HepG2 (cell line): Measurements from ENCODE around the gene RRP9. TPM values are rescaled to one million over a fixed set of nuclear protein-coding genes. Genes with fewer than 3 reads are reported as not detected.

ENCODE experiments used
- ARNT ChIP-seq: fragments of 450-650 bp; IDR thresholded peaks from 2 replicates; pipeline ENCODE4 v1.6.1; 2017
- FOXK1 ChIP-seq: sonication (generic); formaldehyde crosslinking; IDR thresholded peaks from 2 replicates; pipeline ENCODE4 v1.4.0; 2020; ENCODE audit warnings: low read depth, missing genetic modification reagents, borderline replicate concordance
- GABPB1 ChIP-seq: IDR thresholded peaks from 2 replicates; pipeline ENCODE4 v1.6.1; 2016; ENCODE audit warnings: mild to moderate bottlenecking, missing genetic modification reagents, moderate library complexity, missing compliant biosample characterization
- ISL2 ChIP-seq: sonication (generic); formaldehyde crosslinking; IDR thresholded peaks from 2 replicates; pipeline ENCODE4 v1.5.0; 2020; ENCODE audit warnings: missing genetic modification reagents
- TBX2 ChIP-seq: sonication (generic); formaldehyde crosslinking; IDR thresholded peaks from 2 replicates; pipeline ENCODE4 v1.5.0; 2020; ENCODE audit warnings: missing genetic modification reagents, mild to moderate bottlenecking, borderline replicate concordance
- TSC22D2 ChIP-seq: sonication (generic); formaldehyde crosslinking; IDR thresholded peaks from 2 replicates; pipeline ENCODE4 v1.5.1; 2020; ENCODE audit warnings: missing genetic modification reagents, mild to moderate bottlenecking, borderline replicate concordance
- ZNF670 ChIP-seq: sonication (generic); formaldehyde crosslinking; IDR thresholded peaks from 2 replicates; pipeline ENCODE4 v1.8.0; 2022; ENCODE audit warnings: mild to moderate bottlenecking, missing genetic modification reagents, borderline replicate concordance
- ZNF850 ChIP-seq: sonication (generic); formaldehyde crosslinking; conservative IDR thresholded peaks from 2 replicates; pipeline ENCODE4 v1.9.0; 2021; ENCODE audit warnings: mild to moderate bottlenecking, missing genetic modification reagents
- polyA plus RNA-seq, 8 experiments: library from polyadenylated mRNA; depleted of rRNA in 3 of 8; stranded (reverse) in 7 of 8; unstranded in 1 of 8; fragments of >200 nt; fragmentation: Illumina TruSeq in 4 of 8; extraction: Trizol in 4 of 8; gene quantifications; 2 replicates each; pipeline versions ENCODE4 v1.2.1 to v1.2.3, GENCODE V29; 2011 to 2016; ENCODE audit warnings: low read depth in 4 of 8, missing spikeins in 1 of 8, mixed read lengths in 1 of 8; ENCODE audit not compliant: insufficient read depth in 1 of 8
- total RNA-seq, 5 experiments: library from RNA; depleted of rRNA; stranded (reverse); fragments of >200 nt; fragmentation: Illumina TruSeq; extraction: Trizol; gene quantifications; 2 replicates each; pipeline ENCODE4 v1.2.3, GENCODE V29; 2016; ENCODE audit warnings: low read depth in 1 of 5
- TF ChIP-seq, protein P1 (sequence below): sonication (generic); formaldehyde crosslinking; IDR thresholded peaks from 2 replicates; pipeline ENCODE4 v1.4.0; 2020; ENCODE audit warnings: missing genetic modification reagents
- TF ChIP-seq, protein P2 (sequence below): sonication (generic); formaldehyde crosslinking; IDR thresholded peaks from 2 replicates; pipeline ENCODE4 v1.5.0; 2020; ENCODE audit warnings: mild to moderate bottlenecking, missing genetic modification reagents
- TF ChIP-seq, protein P3 (sequence below): sonication (generic); formaldehyde crosslinking; IDR thresholded peaks from 2 replicates; pipeline ENCODE4 v1.8.0; 2022; ENCODE audit warnings: missing genetic modification reagents, mild to moderate bottlenecking, borderline replicate concordance
- TF ChIP-seq, protein P4 (sequence below): sonication (generic); formaldehyde crosslinking; IDR thresholded peaks from 2 replicates; pipeline ENCODE4 v1.8.1; 2022; ENCODE audit warnings: mild to moderate bottlenecking, missing genetic modification reagents
- TF ChIP-seq, protein P5 (sequence below): sonication (generic); formaldehyde crosslinking; conservative IDR thresholded peaks from 2 replicates; pipeline ENCODE4 v1.8.0; 2022; ENCODE audit warnings: low read depth, missing genetic modification reagents

Gene RRP9
- total and polyA plus RNA-seq, 2 of the 13 experiments (the other 11 are each of a cell fraction or from before 2014, with no cell fraction given): 14.8 to 44.0 TPM

DNA sequence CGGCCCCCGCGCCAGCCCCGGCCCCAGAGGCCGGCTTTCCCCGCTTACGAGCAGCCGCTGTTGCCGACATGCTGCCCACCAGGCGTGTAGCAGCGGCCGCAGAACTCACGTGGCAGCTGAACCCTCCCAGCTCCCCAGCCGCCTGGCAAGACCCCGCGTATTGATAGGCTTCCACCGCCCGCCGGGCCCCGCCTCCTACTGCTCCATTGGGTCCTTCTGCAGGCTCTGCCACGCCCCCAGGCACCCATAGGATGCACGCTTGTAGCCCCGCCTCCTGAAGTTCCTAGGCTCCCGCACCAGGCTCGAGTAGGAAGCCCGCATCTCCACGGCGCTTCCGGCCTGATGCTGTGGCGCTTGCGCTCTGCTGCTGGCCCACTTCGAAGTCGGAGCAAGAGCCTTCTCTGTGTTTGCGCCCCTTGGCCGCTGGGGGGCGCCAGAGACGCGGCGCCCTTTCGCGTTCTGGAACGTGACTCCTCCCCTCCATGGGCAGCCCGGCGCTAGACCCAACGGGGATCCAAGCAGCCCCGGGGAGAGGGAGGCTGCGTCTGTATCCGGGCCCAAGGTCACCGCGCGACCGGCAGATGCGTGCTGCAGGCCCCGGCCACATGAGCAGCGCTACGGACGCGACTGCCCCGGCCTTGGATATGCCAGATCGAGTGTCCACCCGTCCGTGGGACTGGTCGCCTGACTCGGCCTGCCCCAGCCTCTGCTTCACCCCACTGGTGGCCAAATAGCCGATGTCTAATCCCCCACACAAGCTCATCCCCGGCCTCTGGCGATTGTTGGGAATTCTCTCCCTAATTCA, at the start of gene RRP9, which contains the start of gene PARP3 (continued):
- TF ChIP-seq, protein P1, sequence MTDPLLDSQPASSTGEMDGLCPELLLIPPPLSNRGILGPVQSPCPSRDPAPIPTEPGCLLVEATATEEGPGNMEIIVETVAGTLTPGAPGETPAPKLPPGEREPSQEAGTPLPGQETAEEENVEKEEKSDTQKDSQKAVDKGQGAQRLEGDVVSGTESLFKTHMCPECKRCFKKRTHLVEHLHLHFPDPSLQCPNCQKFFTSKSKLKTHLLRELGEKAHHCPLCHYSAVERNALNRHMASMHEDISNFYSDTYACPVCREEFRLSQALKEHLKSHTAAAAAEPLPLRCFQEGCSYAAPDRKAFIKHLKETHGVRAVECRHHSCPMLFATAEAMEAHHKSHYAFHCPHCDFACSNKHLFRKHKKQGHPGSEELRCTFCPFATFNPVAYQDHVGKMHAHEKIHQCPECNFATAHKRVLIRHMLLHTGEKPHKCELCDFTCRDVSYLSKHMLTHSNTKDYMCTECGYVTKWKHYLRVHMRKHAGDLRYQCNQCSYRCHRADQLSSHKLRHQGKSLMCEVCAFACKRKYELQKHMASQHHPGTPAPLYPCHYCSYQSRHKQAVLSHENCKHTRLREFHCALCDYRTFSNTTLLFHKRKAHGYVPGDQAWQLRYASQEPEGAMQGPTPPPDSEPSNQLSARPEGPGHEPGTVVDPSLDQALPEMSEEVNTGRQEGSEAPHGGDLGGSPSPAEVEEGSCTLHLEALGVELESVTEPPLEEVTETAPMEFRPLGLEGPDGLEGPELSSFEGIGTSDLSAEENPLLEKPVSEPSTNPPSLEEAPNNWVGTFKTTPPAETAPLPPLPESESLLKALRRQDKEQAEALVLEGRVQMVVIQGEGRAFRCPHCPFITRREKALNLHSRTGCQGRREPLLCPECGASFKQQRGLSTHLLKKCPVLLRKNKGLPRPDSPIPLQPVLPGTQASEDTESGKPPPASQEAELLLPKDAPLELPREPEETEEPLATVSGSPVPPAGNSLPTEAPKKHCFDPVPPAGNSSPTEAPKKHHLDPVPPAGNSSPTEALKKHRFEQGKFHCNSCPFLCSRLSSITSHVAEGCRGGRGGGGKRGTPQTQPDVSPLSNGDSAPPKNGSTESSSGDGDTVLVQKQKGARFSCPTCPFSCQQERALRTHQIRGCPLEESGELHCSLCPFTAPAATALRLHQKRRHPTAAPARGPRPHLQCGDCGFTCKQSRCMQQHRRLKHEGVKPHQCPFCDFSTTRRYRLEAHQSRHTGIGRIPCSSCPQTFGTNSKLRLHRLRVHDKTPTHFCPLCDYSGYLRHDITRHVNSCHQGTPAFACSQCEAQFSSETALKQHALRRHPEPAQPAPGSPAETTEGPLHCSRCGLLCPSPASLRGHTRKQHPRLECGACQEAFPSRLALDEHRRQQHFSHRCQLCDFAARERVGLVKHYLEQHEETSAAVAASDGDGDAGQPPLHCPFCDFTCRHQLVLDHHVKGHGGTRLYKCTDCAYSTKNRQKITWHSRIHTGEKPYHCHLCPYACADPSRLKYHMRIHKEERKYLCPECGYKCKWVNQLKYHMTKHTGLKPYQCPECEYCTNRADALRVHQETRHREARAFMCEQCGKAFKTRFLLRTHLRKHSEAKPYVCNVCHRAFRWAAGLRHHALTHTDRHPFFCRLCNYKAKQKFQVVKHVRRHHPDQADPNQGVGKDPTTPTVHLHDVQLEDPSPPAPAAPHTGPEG (CRISPR knock-in tag): peak; percentile 83
- TF ChIP-seq ZNF850 (CRISPR knock-in tag): no peak
- peak; percentile 84; the same call in 1 of the 2 replicates for TF ChIP-seq TBX2 (CRISPR knock-in tag)
- peak; percentile 83 for TF ChIP-seq ISL2 (CRISPR knock-in tag)
- TF ChIP-seq GABPB1 (CRISPR knock-in tag): peak; percentile 94
- TF ChIP-seq, protein P2, sequence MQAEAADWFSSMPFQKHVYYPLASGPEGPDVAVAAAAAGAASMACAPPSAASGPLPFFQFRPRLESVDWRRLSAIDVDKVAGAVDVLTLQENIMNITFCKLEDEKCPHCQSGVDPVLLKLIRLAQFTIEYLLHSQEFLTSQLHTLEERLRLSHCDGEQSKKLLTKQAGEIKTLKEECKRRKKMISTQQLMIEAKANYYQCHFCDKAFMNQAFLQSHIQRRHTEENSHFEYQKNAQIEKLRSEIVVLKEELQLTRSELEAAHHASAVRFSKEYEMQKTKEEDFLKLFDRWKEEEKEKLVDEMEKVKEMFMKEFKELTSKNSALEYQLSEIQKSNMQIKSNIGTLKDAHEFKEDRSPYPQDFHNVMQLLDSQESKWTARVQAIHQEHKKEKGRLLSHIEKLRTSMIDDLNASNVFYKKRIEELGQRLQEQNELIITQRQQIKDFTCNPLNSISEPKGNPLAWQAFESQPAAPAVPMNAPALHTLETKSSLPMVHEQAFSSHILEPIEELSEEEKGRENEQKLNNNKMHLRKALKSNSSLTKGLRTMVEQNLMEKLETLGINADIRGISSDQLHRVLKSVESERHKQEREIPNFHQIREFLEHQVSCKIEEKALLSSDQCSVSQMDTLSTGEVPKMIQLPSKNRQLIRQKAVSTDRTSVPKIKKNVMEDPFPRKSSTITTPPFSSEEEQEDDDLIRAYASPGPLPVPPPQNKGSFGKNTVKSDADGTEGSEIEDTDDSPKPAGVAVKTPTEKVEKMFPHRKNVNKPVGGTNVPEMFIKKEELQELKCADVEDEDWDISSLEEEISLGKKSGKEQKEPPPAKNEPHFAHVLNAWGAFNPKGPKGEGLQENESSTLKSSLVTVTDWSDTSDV (CRISPR knock-in tag): no peak
- TF ChIP-seq, protein P3, sequence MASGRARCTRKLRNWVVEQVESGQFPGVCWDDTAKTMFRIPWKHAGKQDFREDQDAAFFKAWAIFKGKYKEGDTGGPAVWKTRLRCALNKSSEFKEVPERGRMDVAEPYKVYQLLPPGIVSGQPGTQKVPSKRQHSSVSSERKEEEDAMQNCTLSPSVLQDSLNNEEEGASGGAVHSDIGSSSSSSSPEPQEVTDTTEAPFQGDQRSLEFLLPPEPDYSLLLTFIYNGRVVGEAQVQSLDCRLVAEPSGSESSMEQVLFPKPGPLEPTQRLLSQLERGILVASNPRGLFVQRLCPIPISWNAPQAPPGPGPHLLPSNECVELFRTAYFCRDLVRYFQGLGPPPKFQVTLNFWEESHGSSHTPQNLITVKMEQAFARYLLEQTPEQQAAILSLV (CRISPR knock-in tag): peak; percentile 91; the same call in 1 of the 2 replicates
- TF ChIP-seq TSC22D2 (CRISPR knock-in tag): peak; percentile 46; the same call in 1 of the 2 replicates
- no peak for TF ChIP-seq ZNF670 (CRISPR knock-in tag)
- TF ChIP-seq, protein P4, sequence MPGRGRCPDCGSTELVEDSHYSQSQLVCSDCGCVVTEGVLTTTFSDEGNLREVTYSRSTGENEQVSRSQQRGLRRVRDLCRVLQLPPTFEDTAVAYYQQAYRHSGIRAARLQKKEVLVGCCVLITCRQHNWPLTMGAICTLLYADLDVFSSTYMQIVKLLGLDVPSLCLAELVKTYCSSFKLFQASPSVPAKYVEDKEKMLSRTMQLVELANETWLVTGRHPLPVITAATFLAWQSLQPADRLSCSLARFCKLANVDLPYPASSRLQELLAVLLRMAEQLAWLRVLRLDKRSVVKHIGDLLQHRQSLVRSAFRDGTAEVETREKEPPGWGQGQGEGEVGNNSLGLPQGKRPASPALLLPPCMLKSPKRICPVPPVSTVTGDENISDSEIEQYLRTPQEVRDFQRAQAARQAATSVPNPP (CRISPR knock-in tag): no peak
- TF ChIP-seq ARNT: no peak
- TF ChIP-seq FOXK1 (CRISPR knock-in tag): 0 out of 2 replicates have a peak, but pooled peaks have one; percentile 47
- TF ChIP-seq, protein P5, sequence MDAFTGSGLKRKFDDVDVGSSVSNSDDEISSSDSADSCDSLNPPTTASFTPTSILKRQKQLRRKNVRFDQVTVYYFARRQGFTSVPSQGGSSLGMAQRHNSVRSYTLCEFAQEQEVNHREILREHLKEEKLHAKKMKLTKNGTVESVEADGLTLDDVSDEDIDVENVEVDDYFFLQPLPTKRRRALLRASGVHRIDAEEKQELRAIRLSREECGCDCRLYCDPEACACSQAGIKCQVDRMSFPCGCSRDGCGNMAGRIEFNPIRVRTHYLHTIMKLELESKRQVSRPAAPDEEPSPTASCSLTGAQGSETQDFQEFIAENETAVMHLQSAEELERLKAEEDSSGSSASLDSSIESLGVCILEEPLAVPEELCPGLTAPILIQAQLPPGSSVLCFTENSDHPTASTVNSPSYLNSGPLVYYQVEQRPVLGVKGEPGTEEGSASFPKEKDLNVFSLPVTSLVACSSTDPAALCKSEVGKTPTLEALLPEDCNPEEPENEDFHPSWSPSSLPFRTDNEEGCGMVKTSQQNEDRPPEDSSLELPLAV: no peak
